GM12891 (cell line): ENCODE results near the gene SAMD10.

Source experiments
- PAX5 ChIP-seq: IDR thresholded peaks from 2 replicates; pipeline ENCODE4 v1.6.1; 2011; ENCODE audit warnings: low read length, moderate library complexity, mild to moderate bottlenecking; ENCODE audit not compliant: insufficient read depth, severe bottlenecking
- POLR2A ChIP-seq: IDR thresholded peaks from 2 replicates; pipeline ENCODE4 v1.6.1; 2011; ENCODE audit warnings: low read depth, low read length, control low read depth
- POLR2AphosphoS5 ChIP-seq: IDR thresholded peaks from 2 replicates; pipeline ENCODE4 v1.6.1; 2011; ENCODE audit warnings: low read depth, low read length, control low read depth
- SPI1 ChIP-seq: IDR thresholded peaks from 2 replicates; pipeline ENCODE4 v1.6.1; 2011; ENCODE audit warnings: low read depth, low read length, control low read depth
- TAF1 ChIP-seq: IDR thresholded peaks from 2 replicates; pipeline ENCODE4 v1.6.1; 2011; ENCODE audit warnings: low read depth, low read length, control low read depth

DNA sequence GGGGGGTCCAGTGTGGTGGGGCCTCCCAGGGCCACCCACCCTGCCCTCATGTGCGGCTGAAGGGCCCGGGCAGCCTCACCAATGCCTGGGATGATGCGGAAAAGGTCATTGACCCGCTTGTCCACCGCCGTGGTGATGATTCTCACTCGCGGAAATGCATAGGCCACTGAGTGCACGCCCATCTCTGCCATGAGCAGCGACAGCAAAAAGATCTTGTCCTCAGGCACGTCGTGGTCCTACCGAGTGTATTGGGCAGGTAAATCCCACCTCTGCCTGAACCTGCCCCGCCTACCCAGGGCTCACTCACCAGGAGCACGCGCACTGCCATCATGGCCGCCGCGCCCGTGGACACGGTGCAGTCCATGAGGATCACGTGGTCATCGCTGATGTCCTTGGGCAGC is 39.4 kb downstream of the SAMD10 start:
- TF ChIP-seq TAF1 = no peak
- TF ChIP-seq POLR2AphosphoS5 = no peak
- TF ChIP-seq POLR2A = no peak
- no peak for TF ChIP-seq PAX5
- no peak for TF ChIP-seq SPI1
